GM21360 (cell line): ENCODE data around the gene GAPDHS.

Source experiments
- ATAC-seq: cut with Tn5 transposase; IDR thresholded peaks from one replicate; pipeline ENCODE4 v1.9.1; 2021; ENCODE audit warnings: mild to moderate bottlenecking, moderate library complexity; ENCODE audit not compliant: unreplicated experiment

GAPDHS gene

GRCh38 chr19:35582760-35583159, 49.5 kb downstream of the GAPDHS start:
- ATAC-seq, result no peak

DNA sequence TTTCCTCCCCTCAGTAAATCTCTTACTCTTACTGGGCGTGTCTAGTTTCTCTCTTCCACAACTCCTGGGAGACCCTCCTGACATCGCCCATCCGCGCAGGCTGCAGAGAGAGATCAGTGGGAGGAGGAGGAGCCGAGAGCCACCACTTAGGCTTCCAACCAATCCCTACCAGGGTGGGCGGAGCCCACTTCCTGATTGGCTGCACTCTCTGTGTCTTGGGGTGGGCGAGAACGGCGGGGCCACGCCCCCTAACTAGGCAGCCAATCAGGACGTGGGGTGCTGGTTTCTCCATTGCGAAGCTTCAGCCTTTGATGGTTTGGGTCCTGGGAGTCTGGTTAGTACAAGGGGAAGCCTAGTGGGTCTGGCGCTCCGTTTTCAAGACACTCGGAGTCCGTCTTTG, 52.6 kb downstream of the GAPDHS start, which contains the start of gene PMIS2:
TSS of gene PMIS2 (plus strand) at position 326 of the 400 bp plus-strand sequence. CDS start 87 bp downstream, outside the sequence.
- ATAC-seq, result no peak

- no peak for ATAC-seq
Measured at GRCh38 chr19:35587321-35587720, 54.1 kb downstream of the GAPDHS start.

GRCh38 chr19:35590875-35591274, 57.6 kb downstream of the GAPDHS start:
- no peak for ATAC-seq

DNA sequence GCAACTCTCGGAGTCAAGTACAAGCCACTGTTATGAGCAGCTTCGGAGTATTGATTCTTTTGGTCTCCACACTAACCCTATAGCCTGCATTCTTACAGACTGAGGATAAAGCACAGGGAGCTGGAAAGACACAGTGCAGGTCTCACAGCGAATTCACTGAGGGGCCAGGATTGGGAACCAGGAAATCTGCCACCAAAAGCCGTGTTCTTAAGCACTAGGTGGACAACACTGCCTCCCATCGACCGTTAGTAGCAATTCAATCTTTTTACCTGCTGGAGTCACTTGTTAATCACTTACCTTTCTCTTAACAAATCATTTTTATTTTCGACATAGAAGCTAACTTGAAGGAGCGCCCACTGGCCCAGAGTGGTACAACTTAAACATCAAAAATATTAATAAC, 59.0 kb downstream of the GAPDHS start:
- ATAC-seq, result no peak
